A673 (cell line): Measurements from ENCODE around the gene SLC6A12. TPM values are rescaled to one million over a fixed set of nuclear protein-coding genes. Genes with fewer than 3 reads are reported as not detected.

Source experiments
- BruUV-seq: library from RNA; stranded (reverse); fragments of 400-500 nt; replicated peaks from 2 replicates; lab custom pipeline; 2021; lab: Mats Ljungman, UMichigan
- CTCF ChIA-PET: fragments of 300-600 bp; sonication (Branson Sonifier 250); formaldehyde crosslinking; loops from one replicate; lab custom pipeline; 2022; ENCODE audit warnings: antibody characterized with exemption; lab: Charles Lee
- POLR2A ChIA-PET: fragments of 300-600 bp; sonication (Branson Sonifier 250); formaldehyde crosslinking; loops from one replicate; lab custom pipeline; 2022; ENCODE audit warnings: antibody characterized with exemption; ENCODE audit not compliant: low non-redundant PET; lab: Charles Lee
- DNase-seq: peaks from one replicate; pipeline ENCODE4 v3.0.0-alpha.2; 2015; ENCODE audit warnings: low spot score
- H3K27ac ChIP-seq: fragments of 200-600 bp; sonication (generic); 2 replicates; pipeline ENCODE4 v1.5.1; 2016; ENCODE audit warnings: mixed run types, low read depth, mild to moderate bottlenecking, mixed read lengths, antibody characterized with exemption, low read length; ENCODE audit not compliant: poor library complexity, severe bottlenecking
- H3K27me3 ChIP-seq: fragments of 200-600 bp; sonication (generic); replicated peaks from 2 replicates; pipeline ENCODE4 v1.6.1; 2017; ENCODE audit warnings: mixed run types, low read depth, mild to moderate bottlenecking, mixed read lengths, antibody characterized with exemption, low read length; ENCODE audit not compliant: insufficient read depth, poor library complexity
- H3K36me3 ChIP-seq: fragments of 200-600 bp; sonication (generic); 2 replicates; pipeline ENCODE4 v1.6.1; 2016; ENCODE audit warnings: mixed run types, mild to moderate bottlenecking, mixed read lengths, antibody characterized with exemption, low read length; ENCODE audit not compliant: insufficient read depth, poor library complexity, severe bottlenecking
- H3K4me1 ChIP-seq: fragments of 200-600 bp; sonication (generic); 2 replicates; pipeline ENCODE4 v1.6.1; 2017; ENCODE audit warnings: mixed run types, mild to moderate bottlenecking, mixed read lengths, antibody characterized with exemption, low read length; ENCODE audit not compliant: insufficient read depth, poor library complexity, severe bottlenecking
- H3K4me3 ChIP-seq: fragments of 200-600 bp; sonication (generic); 2 replicates; pipeline ENCODE4 v1.5.1; 2016; ENCODE audit warnings: low read depth, mixed run types, mild to moderate bottlenecking, mixed read lengths, low read length; ENCODE audit not compliant: poor library complexity, severe bottlenecking
- H3K9me3 ChIP-seq: fragments of 200-600 bp; sonication (generic); 2 replicates; pipeline ENCODE4 v1.6.1; 2016; ENCODE audit warnings: mixed run types, low read depth, mild to moderate bottlenecking, mixed read lengths, antibody characterized with exemption, low read length; ENCODE audit not compliant: poor library complexity, severe bottlenecking
- EZH2 ChIP-seq: fragments of 200-600 bp; sonication (generic); IDR thresholded peaks from 2 replicates; pipeline ENCODE4 v1.6.1; 2017; ENCODE audit warnings: borderline replicate concordance, low read depth, mild to moderate bottlenecking, mixed read lengths, antibody characterized with exemption, low read length; ENCODE audit not compliant: poor library complexity, severe bottlenecking
- intact Hi-C: fragments of 100-400 bp; cut with micrococcal nuclease; formaldehyde crosslinking; loops from one replicate; pipeline ENCODE4 v1.10.0; 2022; ENCODE audit not compliant: unreplicated experiment
- total RNA-seq: library from RNA; stranded (reverse); gene quantifications from 2 replicates; pipeline ENCODE4 v1.2.3, GENCODE V29; 2021
- TF ChIP-seq, protein P1 (sequence below): fragments of 300-800, 200-600 bp; sonication (generic); conservative IDR thresholded peaks from 2 replicates; pipeline ENCODE4 v1.5.1; 2017; ENCODE audit warnings: low read depth, mild to moderate bottlenecking, antibody characterized with exemption, low read length, moderate library complexity, mixed read lengths

SLC6A12 gene
- total RNA-seq, 1 experiment from 2014 or later, result not detected

DNA sequence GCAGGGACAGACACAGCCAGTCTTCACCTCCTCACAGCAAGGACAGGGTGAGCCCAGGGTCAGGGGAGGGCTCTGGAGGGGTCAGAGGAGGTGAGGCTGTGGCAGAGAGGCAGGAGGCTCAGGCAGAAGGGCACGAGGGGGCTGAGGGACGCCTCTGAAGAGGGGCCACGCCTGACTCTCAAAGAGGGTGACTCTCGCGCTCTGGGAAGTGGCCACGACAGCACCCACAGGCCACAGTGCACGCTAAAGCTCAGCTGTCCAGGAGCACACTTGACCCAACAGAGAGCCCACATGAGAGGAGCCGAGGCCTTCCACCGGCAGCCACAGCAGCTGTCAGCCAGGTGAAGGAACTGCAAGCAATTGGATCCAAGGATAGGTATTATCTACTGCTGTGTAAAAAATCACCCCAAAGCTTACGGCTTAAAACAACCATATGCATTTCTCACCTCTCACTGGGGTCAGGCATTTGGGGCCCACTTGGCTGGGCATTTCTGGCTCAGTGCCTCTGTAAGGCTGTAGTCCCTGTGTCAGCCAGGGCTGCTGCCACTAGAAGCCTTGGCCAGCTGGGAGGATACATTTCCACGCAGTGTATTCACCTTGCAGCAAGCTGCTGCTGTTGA, 27.8 kb downstream of the SLC6A12 start:
- no peaks in the 10 kb centered on the region for H3K9me3 ChIP-seq
- H3K27ac ChIP-seq, result no peak overlapping the region
- no peak overlapping the region for H3K4me3 ChIP-seq
- DNase-seq, result no peak
- no peaks in the 10 kb centered on the region for H3K4me1 ChIP-seq
- no peaks in the 10 kb centered on the region for H3K36me3 ChIP-seq
- ChIA-PET CTCF (no interaction called here), POLR2A (no interaction called here)
- no peak for TF ChIP-seq EZH2
- TF ChIP-seq, protein P1, sequence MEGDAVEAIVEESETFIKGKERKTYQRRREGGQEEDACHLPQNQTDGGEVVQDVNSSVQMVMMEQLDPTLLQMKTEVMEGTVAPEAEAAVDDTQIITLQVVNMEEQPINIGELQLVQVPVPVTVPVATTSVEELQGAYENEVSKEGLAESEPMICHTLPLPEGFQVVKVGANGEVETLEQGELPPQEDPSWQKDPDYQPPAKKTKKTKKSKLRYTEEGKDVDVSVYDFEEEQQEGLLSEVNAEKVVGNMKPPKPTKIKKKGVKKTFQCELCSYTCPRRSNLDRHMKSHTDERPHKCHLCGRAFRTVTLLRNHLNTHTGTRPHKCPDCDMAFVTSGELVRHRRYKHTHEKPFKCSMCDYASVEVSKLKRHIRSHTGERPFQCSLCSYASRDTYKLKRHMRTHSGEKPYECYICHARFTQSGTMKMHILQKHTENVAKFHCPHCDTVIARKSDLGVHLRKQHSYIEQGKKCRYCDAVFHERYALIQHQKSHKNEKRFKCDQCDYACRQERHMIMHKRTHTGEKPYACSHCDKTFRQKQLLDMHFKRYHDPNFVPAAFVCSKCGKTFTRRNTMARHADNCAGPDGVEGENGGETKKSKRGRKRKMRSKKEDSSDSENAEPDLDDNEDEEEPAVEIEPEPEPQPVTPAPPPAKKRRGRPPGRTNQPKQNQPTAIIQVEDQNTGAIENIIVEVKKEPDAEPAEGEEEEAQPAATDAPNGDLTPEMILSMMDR, result no peak
- intact Hi-C loops, result no loop called here
- no peaks in the 10 kb centered on the region for H3K27me3 ChIP-seq
- no TSS peak for BruUV-seq

DNA sequence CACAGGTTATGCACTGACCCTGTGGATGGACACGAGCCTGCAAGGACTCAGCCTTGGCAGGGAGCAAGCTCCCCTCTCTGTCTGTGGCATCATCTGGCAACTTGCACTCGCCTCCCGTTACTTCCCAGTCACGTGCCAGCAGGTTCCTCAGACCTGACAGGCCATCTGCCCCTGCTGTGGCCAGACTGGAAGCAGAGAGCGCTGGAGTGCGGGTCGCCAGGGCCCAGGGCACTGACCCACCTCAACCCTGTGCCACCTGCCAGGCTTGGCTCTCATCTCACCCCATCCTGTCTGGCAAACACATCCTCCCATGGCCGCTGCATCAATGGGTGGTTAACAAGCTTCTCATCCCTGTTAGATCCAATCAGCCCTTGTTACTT, 28.4 kb downstream of the SLC6A12 start:
- Histone ChIP-seq H3K27ac (no peak overlapping the region), H3K4me1 (no peaks in the 10 kb centered on the region), H3K36me3 (no peaks in the 10 kb centered on the region), H3K9me3 (no peaks in the 10 kb centered on the region), H3K4me3 (no peak overlapping the region), H3K27me3 (no peaks in the 10 kb centered on the region)
- ChIA-PET POLR2A (no interaction called here), CTCF (no interaction called here)
- no peak for DNase-seq
- BruUV-seq, result no TSS peak
- no peak for TF ChIP-seq EZH2
- TF ChIP-seq, protein P1, result no peak
- intact Hi-C loops, result no loop called here

DNA sequence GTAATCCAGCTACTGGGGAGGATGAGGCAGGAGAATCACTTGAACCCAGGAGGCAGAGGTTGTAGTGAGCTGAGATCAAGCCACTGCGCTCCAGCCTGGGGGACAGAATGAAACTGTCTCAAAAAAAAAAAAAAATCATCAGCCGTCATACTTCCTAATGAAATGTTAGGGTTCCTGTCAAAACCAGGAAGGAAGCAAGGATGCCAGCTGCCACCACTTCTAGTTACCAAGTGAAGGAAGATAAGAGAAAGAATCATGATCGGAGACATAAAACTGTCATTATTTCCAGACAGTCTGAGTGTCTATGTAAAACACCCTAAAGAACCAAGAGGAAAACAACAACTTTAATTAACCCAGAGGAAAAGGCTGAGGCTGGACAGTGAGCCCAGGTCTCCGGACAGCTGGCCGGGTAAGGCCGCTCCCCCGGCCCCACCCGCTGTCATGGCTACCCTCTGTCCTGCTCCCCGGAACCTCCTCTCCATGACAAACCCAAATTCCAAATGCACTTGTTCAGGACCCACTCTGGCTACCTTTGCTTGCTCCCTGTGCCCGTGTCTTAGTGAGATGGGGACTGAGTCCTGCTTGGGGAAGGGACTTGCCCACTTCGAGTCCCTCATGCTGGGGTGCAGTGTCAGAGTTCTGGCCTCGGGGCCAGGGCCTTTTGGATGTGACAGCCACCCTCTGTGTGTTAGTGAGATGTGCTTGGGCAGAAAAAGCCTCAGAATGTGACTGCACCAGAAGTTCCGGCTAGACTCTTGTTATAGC, 29.0 kb downstream of the SLC6A12 start:
- no peak for DNase-seq
- Histone ChIP-seq H3K27me3 (no peaks in the 10 kb centered on the region), H3K9me3 (no peaks in the 10 kb centered on the region), H3K36me3 (no peaks in the 10 kb centered on the region), H3K27ac (no peak overlapping the region), H3K4me3 (no peak overlapping the region), H3K4me1 (no peaks in the 10 kb centered on the region)
- no TSS peak for BruUV-seq
- ChIA-PET CTCF (no interaction called here), POLR2A (interaction anchor here (0.6 kb wide), 1 partner anchor 227 kb away, joined by 4 read pairs; no protein-coding TSS in a partner anchor)
- intact Hi-C loops, result no loop called here
- no peak for TF ChIP-seq EZH2
- TF ChIP-seq, protein P1, result no peak
